ENCODE results near the gene IGFBP5.

The IGFBP5 gene

DNA sequence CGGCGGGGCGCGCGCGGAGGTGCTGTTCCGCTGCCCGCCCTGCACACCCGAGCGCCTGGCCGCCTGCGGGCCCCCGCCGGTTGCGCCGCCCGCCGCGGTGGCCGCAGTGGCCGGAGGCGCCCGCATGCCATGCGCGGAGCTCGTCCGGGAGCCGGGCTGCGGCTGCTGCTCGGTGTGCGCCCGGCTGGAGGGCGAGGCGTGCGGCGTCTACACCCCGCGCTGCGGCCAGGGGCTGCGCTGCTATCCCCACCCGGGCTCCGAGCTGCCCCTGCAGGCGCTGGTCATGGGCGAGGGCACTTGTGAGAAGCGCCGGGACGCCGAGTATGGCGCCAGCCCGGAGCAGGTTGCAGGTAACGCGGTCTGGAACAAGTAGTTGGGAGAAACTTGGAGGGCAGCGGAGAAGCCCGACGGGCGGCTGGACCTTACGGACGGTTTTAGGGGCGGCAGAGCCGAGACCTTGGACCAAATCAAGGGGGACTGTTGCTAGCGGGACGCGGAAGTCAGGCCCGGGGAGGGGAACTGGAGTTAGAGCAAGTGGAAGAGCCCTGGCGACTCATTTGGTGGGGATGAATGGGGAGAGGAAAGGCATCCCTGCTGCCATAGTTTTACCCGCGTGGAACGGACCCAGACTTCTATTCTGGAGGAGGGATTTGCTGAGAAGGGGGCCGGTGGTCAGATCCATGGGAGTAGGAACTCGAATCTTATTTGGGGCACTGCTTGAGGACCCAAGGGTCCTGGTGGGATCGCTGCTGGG lies 61.6 kb downstream of the IGFBP5 start:
- Histone ChIP-seq H3K9me3 (no peaks in the 10 kb centered on the region), H3K4me1 (peaks cover 0 to 49% (median 34%) of the 10 kb centered on the region in 4 donors), H3K27ac (peak overlapping the region; percentile 73 to 74), H3K27me3 (no peaks in the 10 kb centered on the region), H3K36me3 (no peaks in the 10 kb centered on the region), H3K4me3 (peak overlapping the region; percentile 78 to 88)
- TF ChIP-seq CTCF (IDR thresholded peaks at IDR 0.05): peak in 1 of 2 experiments; percentile 21
- no peak for DNase-seq
- intact Hi-C loops (cut with DNase I; ENCODE audit: low total_unique reads): no loop called here

DNA sequence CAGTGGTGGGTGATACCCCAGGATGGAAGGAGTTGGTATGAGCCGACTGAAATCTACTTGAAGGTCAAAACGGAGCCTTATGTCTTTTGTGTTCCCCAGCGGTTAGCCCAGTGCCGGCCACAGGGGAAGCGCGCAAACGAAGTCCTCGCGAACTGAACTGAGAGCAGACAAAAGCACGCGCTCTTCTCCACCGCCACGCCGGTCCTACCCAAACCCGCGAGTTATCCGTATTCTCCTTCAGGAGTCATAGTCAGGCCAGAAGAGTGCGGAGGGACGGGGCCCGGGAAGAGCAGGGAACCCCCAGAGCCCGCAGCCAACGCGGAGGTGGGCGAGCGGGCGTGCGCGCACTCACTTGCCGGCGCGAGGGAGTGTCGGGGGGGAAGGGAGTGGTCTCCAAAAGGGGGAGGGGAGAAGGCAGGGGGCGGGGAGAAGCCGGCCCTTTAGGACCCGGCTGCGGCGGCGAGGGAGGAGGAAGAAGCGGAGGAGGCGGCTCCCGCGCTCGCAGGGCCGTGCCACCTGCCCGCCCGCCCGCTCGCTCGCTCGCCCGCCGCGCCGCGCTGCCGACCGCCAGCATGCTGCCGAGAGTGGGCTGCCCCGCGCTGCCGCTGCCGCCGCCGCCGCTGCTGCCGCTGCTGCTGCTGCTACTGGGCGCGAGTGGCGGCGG lies 62.3 kb downstream of the IGFBP5 start, which contains the start of gene IGFBP2:
Gene IGFBP2, plus strand, starts transcription at position 469 of the 664 bp plus-strand sequence. Its CDS starts 104 bp downstream, at position 573.
- H3K27ac ChIP-seq: peak within 1 kb of the TSS; percentile 74 to 76
- no peaks in the 10 kb centered on the region for H3K9me3 ChIP-seq
- peak within 1 kb of the TSS; percentile 78 to 88 for H3K4me3 ChIP-seq
- H3K36me3 ChIP-seq: no peaks in the 10 kb centered on the region
- DNase-seq: no peak
- TF ChIP-seq CTCF (IDR thresholded peaks at IDR 0.05): no peak
- H3K4me1 ChIP-seq: peaks cover 0 to 45% (median 33%) of the 10 kb centered on the region in 4 donors
- intact Hi-C loops (cut with DNase I; ENCODE audit: low total_unique reads): no loop called here
- H3K27me3 ChIP-seq: no peaks in the 10 kb centered on the region

GRCh38 chr2:216632346-216632951 lies 62.9 kb downstream of the IGFBP5 start:
- no peaks in the 10 kb centered on the region for H3K9me3 ChIP-seq
- H3K27me3 ChIP-seq: no peaks in the 10 kb centered on the region
- H3K4me1 ChIP-seq: peaks cover 0 to 40% (median 29%) of the 10 kb centered on the region in 4 donors
- H3K36me3 ChIP-seq: no peaks in the 10 kb centered on the region
- intact Hi-C loops (cut with DNase I; ENCODE audit: low total_unique reads): no loop called here
- no peak for TF ChIP-seq CTCF (IDR thresholded peaks at IDR 0.05)
- H3K4me3 ChIP-seq: peak overlapping the region; percentile 78 to 88
- no peak for DNase-seq
- peak overlapping the region; percentile 69 to 76 for H3K27ac ChIP-seq

DNA sequence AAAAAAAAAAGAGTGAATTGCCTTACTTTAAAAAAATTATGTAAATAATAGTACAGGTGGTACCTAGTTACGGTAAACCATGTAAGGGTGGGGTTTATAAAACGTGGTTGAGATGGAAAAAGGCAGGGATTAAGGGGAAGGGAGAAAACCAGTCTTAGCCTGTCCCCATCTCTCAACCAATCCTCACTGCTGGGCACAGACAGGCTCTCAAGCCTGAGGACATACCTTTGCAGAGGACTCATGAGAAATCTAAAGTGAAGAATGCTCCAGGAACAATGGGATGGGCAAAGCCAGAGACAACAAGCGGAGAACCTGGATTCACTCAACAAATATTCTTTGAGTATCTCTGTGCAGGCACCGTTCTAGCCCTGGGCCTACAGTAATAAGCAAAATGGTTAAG lies 65.6 kb downstream of the IGFBP5 start:
- H3K4me1 ChIP-seq: peaks cover 0 to 17% (median 6%) of the 10 kb centered on the region in 4 donors
- no peak for TF ChIP-seq CTCF (IDR thresholded peaks at IDR 0.05)
- H3K4me3 ChIP-seq: no peak overlapping the region
- no peaks in the 10 kb centered on the region for H3K9me3 ChIP-seq
- H3K27ac ChIP-seq: no peak overlapping the region
- no peaks in the 10 kb centered on the region for H3K27me3 ChIP-seq
- intact Hi-C loops (cut with DNase I; ENCODE audit: low total_unique reads): no loop called here
- no peak for DNase-seq
- no peaks in the 10 kb centered on the region for H3K36me3 ChIP-seq

- intact Hi-C loops (cut with DNase I; ENCODE audit: low total_unique reads): no loop called here
- Histone ChIP-seq H3K9me3 (no peaks in the 10 kb centered on the region), H3K27me3 (no peaks in the 10 kb centered on the region), H3K27ac (no peak overlapping the region), H3K36me3 (no peaks in the 10 kb centered on the region), H3K4me1 (peaks cover 0 to 14% (median 2%) of the 10 kb centered on the region in 4 donors), H3K4me3 (no peak overlapping the region)
- no peak for TF ChIP-seq CTCF (IDR thresholded peaks at IDR 0.05)
- no peak for DNase-seq
These were observed 68.5 kb downstream of the IGFBP5 start for GRCh38 chr2:216626875-216627245.

All from tibial artery (tissue), 4 donors.